Measurements from ENCODE around the gene FMN1.
"Not testable (repeated sequence)": the region's sequence is repeated elsewhere in the genome, so short reads cannot be mapped to it uniquely, and the experiment has no call there.

Gene FMN1

DNA sequence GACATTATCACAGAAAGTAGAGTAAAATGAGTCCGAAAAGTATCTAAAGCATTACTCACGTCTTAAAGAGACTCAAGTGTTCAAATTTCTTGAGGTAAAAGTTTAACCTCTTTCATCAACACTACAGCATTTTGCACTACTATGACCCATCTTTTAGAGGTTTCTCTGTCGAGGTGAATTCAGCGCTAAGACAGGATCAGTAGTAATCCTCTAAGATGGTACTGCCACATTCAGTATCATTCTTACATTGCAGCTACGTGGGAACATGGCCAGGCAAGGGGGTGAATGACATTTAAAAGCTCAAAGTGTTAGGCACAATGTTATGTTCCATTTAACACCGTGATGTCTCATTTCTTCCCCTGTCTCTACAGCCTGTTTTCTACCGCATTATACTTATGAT lies 210.8 kb downstream of the FMN1 start:
- no peak for DNase-seq (ENCODE audit: low read depth in 2 of 2, low spot score in 1 of 2)

DNA sequence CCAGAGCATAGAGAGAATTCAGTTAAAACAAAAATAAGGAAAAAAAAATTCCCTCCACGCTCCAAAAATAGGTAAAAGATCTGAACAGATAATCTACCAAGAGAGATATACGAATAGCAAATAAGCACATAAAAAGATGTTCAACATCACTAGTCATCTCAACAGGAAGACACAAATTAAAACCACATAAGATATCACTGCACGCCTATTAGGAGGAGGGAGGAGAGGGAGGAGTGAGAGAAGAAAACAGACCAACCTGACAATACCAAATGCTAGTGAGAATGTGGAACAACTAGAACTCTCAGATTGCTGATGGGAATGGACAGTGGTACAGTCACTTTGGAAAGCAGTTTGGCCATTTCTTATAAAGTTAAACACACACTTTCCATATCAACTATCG lies 212.5 kb downstream of the FMN1 start:
- no peak for DNase-seq (ENCODE audit: low read depth in 2 of 2, low spot score in 1 of 2)

DNA sequence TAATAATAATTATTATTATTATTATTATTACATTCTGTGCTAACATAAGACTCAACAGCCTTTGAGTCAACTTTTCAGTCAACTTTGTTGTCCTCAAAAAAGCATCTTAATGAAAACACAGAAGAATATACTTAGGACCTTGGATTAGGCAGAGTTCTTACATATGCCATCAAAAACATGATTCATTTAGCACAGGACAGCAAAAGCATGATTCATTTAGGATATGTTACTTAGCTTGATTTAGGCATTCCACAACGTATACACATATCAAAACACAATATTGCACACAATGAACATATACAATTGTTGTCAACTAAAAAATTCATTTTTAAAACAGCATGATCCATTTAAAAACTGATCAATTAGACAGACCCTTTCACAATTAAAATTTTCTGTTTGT lies 213.0 kb downstream of the FMN1 start:
- DNase-seq (ENCODE audit: low read depth in 2 of 2, low spot score in 1 of 2): no peak

DNA sequence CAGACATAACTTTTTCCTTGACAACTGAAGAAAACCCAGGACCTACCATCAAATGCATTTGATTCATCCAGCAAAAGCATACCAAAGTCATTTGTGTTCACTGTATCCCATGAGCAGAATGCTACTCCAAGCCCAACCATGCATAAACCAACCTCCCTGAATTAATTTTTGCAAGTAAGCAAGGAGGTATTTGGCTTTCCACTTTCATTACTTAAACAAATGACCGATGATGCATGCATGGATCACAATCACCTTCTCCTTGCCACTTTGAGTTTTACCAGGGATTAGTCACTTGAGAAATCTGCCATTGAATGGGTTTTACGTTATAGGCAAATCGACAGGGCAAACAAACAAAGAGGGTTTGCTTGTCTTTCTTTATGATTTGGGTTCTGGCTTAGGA lies 214.8 kb downstream of the FMN1 start:
- no peak for DNase-seq (ENCODE audit: low read depth in 2 of 2, low spot score in 1 of 2)

DNA sequence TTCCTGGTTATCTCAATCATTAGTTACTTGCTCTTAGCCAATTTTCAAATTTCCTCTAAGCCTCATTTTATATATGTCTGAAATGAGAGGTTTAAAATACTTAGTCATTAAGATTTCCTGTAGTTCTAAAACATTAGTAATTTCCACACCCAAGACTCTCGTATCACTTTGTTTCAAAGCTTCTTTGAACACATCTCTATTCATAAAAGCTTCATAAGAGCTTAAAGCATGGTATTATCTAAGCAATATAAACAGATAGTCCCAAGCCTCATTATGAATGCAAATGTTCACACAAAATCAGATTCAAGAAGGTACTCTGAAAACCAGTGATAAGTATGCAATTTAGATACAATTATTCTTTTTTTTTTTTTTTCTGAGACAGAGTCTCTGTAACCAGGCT lies 217.0 kb downstream of the FMN1 start:
- no peak for DNase-seq (ENCODE audit: low read depth in 2 of 2, low spot score in 1 of 2)

DNA sequence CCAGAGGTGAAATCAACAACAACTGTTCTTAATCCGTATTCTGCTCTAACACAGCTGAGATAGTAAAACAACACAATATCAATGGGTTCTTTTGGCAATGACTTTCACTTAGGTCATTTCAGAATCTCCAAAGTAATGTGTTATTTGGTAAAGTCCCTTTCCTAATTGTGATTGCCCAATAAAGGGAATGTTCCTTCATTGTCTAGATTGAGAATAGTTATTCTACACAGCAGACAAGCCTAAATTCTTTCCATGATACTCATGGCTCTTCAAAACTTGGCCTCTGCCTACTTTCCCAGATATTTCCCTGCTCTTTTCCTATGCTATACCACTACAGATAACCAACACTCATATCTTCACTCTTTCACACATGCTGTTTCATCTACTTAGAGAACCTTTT lies 219.8 kb downstream of the FMN1 start:
- no peak for DNase-seq (ENCODE audit: low read depth in 2 of 2, low spot score in 1 of 2)

DNA sequence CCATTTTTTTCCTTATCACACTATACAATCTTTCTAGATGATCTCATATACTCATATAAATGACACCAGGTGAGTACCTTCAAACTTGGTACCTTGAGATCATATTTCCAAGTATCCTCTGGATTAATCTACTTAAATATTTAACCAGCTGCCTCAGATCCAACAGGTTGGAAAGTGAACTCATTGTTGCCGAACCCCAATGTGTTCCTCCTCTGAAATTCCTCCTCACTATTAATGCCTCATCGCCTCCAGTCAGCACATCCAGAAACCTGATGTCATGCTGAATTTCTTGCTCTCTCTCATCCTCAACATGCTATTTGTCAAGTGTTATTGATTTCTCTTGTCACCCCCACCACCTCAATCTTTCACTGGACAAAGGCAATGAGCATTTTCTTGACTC lies 221.8 kb downstream of the FMN1 start:
- no peak for DNase-seq (ENCODE audit: low read depth in 2 of 2, low spot score in 1 of 2)

DNA sequence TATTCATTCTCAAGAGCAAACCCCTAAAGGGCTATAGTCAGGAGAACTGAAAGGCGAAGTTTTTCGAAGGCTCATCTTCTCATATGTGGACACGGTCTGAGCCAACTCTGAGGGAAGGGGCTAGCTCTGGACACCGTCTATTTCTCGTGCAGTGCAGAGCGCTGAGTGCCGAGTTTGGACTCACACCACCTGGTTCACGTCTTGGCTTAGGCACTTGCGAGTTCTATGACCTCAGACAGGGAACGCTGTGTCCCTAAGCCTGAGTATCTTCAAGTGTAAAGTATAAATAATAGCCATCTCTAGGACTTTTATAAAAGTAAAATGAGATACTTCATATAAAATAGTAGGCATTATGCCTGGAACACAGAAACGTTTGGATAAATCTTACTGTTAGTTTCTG lies 223.7 kb downstream of the FMN1 start:
- DNase-seq (ENCODE audit: low read depth in 2 of 2, low spot score in 1 of 2): no peak

DNA sequence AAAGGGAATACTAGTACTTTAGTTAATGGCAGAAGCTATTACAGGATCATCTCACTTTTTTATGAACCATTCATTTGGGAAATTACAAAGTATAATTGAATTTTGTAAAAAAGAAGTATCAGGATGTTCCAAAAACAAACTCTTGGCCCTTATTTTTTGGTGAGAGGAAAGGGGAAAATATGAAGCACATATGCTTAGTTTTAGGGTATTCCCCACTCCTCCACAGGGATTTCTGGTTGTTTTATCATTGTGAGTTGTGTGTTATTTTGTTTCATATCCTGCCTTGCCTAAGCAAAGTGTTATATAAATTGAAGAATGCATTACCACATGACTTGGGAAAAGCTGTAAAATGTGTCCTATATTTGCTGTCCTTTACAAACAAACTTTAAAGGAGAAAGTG lies 227.0 kb downstream of the FMN1 start:
- DNase-seq (ENCODE audit: low read depth in 2 of 2, low spot score in 1 of 2): no peak

DNA sequence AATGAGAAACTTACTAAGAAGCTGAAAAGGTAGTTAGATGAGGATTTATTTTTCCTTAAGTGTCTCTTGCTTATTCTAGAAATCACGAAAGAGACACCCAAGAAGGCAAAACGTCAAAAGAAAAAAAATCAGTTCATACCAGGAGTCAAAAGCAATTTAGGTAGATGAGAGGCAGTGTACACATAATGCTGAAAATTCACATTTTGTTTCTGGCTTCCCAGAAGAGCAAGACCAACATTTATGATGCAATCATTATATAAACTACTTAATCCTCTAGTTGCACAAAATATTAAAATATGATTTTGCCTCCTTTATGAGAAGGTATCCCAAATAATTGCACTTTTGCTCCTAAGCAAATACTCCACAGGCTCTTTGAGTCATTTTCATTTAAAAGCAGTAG lies 228.0 kb downstream of the FMN1 start:
- DNase-seq (ENCODE audit: low read depth in 2 of 2, low spot score in 1 of 2): no peak

DNA sequence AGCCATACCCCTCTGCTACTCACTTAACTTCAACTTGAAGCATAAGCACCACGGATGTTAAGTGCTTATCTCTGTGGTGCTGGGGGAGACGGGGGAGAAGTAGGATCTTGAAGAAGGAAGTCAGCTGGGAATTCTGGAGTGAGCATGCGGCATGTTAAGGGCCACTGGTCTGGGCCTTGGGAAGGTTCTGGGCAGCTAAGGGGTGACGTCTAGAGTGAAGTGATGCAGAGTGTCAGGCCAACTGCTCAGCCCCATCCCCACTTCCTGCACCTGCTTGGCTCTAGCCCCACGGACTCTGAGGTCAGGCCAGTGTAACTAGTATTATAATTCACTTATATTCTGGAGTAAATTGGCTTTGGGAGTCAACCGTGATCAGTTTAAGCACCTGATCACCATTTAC lies 228.6 kb downstream of the FMN1 start:
- no peak for DNase-seq (ENCODE audit: low read depth in 2 of 2, low spot score in 1 of 2)

DNA sequence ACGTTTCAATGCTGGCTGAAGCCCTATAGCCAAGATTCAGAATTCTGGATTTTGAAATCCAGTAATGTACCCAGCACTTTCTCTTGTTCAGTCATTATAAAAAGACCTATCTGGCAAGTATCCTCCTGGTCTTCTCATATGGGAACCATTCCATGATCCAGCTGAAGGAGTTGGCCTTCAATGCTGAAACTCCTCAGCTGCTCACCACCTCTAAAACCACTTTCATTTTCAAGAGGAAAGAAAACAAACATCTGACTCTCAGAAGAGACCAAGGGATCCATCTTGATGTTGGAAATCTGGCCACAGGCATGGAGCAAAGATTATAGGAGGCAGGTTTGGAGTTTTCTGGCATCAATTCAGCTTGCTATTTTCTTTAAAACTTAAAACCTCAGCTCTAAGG lies 235.4 kb downstream of the FMN1 start:
- no peak for DNase-seq (ENCODE audit: low read depth in 2 of 2, low spot score in 1 of 2)

DNA sequence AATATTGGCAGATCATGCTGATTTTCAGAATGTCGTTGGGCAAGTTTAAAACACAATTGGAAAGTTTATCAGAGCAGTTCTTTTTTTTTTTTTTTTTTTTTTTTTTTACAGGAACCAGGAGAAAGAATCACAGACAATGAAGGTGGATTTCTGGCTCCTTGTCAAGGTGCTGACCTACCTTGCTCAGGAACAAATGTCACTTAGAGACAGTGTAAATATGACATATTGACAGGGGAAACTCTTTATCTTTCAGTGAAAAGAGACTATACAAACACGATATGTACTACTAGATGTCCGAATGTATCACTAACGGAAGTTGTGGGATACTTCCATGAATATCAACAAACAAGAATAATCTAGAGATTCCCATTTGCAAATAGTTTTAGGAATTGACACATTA lies 237.3 kb downstream of the FMN1 start:
- no peak for DNase-seq (ENCODE audit: low read depth in 2 of 2, low spot score in 1 of 2)

DNA sequence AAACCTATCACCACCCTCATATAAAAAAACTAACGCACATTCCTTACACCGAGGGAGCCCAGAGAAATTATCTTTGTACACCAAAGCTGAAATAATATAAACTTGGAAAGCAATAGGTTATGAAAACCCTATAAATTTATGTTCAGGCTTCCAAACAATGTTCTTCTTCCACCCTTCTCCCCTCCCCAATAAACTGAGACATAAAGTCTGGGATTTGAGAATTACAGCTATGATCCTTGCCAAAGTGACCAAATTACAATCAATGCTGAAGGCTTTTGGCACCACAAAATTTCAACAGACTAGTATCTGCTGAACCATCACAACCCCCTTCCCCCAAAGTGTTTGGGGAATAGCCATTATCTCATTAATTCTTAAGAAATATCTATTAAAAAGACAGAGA lies 237.8 kb downstream of the FMN1 start:
- DNase-seq (ENCODE audit: low read depth in 2 of 2, low spot score in 1 of 2): no peak

DNA sequence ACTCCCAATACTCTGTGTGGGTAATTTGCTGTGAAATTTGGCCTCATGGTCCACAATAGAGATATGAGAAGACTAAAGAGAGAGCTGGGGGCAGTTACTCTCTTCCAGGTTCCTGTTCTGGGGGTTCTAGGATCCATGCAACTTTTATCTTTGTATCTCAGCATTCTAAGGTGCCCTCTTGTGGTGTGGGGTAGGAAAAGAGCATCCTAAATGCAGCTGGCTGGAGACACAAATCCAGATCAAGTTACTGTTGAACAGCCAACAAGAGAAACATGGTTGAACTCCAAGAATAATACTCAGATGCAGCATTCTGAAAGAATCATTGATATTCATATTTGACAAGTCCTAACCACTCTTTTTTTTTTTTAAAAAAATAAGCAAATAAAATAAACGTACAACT lies 238.5 kb downstream of the FMN1 start:
- no peak for DNase-seq (ENCODE audit: low read depth in 2 of 2, low spot score in 1 of 2)

DNA sequence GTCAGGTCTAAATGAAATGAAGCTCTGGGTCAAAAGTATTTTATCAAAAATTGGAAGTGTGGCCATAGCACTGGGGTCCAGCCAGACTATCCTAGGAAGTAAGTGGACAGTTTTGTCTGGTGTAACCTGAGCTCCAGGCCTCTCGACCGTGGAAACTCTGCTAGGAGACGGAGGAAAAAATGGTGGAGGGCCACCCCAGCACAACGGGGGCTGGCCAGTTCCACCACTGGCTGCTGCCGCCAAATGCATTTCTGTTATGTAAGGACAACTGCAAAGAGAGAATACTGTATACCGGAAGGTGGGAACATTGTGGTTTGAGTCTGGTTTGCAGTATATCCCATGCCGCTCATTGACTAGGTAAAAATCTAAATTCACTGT lies 241.0 kb downstream of the FMN1 start:
- no peak for DNase-seq (ENCODE audit: low read depth in 2 of 2, low spot score in 1 of 2)

DNA sequence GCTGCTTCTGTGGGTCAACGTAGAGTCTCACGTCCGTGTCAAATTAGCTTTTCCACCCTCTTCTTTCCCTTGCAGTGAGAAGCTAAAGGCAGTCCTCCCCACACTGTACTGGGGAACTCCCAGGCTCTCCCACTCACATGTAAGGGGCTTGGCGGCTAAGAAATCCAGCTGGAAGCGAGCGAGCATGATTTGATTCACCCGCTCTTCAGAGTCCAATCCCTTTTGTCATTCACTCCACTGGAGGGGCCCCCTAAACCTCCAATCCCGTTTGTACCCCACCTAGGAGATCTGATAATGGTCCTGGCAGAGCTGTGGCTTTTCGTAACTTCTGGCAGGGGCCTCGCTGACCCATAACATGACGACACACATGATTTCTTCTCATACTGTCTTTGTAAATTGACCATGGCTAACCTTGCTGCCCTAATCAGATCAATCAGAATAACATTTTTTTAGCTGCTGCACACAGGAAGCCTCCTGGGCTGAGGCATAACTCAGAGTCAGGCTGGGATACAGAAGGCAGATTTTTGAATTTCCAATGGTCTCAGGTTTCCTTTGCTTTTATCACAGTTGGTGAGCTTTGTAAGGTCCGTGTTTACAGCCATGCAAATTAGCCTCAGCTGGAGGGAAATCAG lies 241.5 kb downstream of the FMN1 start:
- no peak for DNase-seq (ENCODE audit: low read depth in 2 of 2, low spot score in 1 of 2)

DNA sequence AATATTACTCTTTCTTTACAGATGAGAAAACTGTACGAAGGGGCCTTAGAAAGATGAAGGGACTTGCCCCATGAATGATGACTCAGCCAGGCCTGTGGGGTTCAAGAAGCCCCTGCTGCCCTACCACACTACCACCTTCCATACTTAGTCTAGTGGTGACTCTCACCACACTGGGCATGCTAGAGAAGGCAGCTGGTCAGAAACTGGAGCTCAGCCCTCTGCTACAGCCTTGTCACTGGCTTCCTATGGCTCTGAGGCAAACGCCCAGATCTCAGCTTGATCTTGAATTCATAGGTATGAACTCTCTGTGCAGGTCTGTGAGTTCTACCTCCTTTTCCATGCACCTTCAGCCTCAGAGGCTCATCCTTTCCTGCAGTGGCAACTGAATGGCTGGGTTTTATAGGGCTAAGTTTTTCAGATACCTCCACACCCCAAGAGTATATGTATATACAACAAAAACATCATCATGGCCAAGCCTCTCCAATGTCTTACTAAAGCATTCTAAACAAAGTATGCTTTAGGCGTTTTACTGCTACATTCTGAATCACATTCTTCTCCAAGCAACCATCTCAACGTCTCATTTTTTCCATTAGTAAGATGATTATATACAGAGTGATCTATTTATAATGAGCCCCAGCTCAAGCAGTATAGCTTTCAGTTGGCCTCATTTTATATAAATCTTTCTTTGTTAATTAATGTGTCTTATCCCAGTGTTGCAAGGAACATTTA lies 242.6 kb downstream of the FMN1 start:
- DNase-seq (ENCODE audit: low read depth in 2 of 2, low spot score in 1 of 2): no peak

DNA sequence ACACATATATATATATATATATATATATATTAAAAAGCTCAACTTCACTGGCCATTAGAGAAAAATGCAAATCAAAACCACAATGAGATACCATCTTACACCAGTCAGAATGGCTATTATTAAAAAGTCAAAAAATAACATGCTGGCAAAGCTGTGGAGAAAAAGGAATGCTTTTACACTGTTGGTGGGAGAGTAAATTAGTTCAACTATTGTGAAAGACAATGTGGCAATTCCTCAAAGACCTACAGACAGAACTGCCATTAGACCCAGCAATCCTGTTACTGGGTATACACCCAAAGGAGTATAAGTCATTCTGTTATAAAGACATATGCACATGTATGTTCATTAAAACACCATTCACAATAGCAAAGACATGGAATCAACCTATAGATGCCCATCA lies 244.5 kb downstream of the FMN1 start:
- DNase-seq (ENCODE audit: low read depth in 2 of 2, low spot score in 1 of 2): not testable (repeated sequence)

DNA sequence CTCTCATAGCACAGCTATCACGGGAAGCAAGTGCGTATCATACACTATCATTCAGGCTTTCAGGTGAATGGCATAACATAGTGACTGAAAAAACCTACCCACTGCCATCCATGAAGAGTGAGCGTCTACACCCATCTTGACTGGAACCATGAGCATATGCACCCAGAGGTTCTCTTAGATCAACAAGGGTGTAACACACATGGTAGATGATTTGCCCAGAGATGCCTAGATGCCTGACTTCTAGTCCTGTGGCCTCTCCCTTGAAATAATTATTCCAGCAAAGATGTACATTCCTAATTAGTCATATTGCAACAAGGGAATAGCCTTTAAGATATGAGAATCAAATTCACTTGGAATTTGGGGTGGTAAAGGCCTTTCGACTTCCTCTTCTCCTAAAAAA lies 248.3 kb downstream of the FMN1 start:
- DNase-seq (ENCODE audit: low read depth in 2 of 2, low spot score in 1 of 2): no peak

DNA sequence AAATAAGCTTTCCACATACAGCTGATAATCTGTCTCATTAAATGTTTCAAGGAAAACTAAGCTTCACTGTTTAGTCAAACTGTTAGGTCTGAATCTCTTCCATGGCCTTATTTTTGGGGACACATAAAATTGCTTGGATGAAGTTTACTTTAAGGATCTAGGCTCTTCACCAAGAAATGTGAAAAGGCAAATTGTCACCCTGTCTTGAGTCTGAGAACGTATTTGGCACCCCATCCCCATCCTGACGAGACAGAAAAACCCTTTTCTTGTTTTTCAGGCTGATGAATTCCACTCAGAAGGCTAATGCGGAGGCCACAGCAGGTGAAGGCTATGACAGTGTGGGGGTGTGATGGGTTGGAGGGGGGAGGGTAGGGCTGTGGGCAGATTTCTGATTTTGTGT lies 250.1 kb downstream of the FMN1 start:
- no peak for DNase-seq (ENCODE audit: low read depth in 2 of 2, low spot score in 1 of 2)

DNA sequence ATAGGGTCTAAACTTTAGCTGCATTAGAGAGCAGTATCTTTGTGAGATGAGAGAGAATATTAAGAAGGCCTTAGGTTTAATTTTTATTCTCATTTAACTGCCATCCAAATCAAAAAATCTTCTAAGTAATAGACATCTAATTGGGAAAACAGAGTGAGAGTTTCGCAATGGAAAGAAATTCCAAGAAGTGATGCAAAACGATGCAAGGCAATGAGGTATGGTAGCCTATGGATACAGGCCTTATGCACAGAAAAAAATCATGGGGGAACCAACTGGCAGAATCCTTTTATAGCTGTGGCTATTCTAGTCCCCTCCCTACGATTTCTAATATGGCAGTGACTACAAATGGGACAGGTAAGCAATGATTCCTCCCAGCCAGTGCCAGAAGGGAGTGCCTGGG lies 250.8 kb downstream of the FMN1 start:
- DNase-seq (ENCODE audit: low read depth in 2 of 2, low spot score in 1 of 2): no peak

DNA sequence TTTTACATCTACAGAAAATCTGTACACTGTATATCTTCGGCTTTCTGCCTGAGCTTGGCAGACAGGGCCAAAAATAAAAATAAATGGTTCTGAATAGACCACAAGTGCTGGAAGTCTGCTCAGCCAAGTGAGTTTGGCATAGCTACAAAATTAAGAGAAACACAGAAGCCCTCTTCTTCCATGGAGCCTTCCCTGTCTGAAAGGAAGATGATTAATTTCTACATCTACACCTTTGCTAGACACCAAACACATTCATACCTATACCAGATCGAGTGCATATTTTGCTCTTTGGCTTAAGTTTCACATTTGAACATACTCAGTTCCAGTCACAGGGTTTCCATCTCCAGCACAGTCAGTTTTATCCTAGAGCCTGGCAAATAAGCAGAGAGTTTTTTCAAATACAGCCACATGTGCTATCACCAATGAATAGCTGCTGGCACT lies 252.1 kb downstream of the FMN1 start:
- DNase-seq (ENCODE audit: low read depth in 2 of 2, low spot score in 1 of 2): no peak
